SH-SY5Y (cell line): ENCODE data around the gene VPS37C.

Source experiments
- GATA2 ChIP-seq: IDR thresholded peaks from 2 replicates; pipeline ENCODE4 v1.6.1; 2011; ENCODE audit warnings: mild to moderate bottlenecking, low read depth, low read length
- GATA3 ChIP-seq: IDR thresholded peaks from 2 replicates; pipeline ENCODE4 v1.6.1; 2011; ENCODE audit warnings: low read depth, mild to moderate bottlenecking, low read length, moderate library complexity

DNA sequence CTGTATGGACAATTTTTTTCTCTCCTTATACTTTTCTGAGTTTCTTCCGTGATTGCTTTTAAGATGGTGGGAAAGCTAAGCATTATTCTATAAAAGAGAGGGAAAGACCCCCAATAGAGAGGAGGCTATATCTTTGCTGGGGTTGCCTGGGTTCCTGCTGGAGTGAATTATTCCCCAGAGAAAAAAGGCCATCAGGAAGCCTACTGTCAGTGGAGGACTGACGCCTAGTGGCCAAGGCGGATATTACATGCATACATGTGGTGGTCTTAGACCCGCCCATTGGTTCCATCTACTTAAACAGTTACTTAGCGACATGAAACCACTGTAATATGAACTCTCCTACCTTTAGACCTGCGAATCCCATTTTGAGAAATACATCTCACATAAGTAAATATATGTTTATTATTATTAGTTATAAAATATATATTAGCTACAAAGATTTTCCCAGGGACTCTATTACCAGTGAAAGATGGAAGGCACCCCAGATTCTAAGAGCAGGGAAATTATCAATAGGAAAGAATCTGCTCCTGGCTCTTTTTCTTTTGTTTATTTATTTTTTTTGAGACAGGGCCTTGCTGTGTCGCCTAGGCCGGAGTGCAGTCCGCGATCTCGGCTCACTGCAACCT, 26.4 kb upstream of the VPS37C start:
- no peak for TF ChIP-seq GATA2
- TF ChIP-seq GATA3: no peak
